NCI-H524 treated with DMSO at 0.1 percent for 48 hours (cell line): ENCODE results near the gene NANOS3.
A peak's percentile ranks its signal among the peaks of the same experiment; 100 is the strongest.

Experiments
- DNase-seq: peaks from one replicate; lab custom pipeline; 2025; lab: John Stamatoyannopoulos, UW

Gene NANOS3

DNA sequence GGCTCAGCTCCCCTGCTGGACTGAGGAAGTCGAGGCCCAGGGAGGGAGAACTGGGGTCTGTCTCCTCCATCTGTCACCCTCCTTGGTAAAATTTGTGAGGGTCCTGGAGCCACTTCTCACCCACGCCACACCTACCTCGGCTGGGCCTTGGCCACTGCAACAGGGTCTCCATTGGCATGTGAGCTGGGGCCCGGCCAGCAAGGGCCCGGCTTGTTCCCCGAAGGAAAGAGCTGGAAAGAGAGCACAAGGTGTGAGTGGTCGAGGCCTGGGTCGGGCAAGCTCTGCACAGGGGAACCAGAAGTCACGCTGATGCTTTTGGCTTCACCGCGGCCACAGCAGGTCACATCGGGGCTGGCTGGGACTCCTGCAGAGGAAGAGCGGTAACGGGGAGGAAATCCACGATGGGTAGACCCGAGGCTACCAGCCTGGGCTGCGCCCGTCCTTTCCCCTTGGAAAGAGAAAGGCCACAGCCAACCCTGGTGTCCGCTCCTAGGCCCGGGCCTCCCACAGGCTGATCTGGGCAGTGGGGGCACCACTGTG, 9.0 kb downstream of the NANOS3 start:
- no peak for DNase-seq

DNA sequence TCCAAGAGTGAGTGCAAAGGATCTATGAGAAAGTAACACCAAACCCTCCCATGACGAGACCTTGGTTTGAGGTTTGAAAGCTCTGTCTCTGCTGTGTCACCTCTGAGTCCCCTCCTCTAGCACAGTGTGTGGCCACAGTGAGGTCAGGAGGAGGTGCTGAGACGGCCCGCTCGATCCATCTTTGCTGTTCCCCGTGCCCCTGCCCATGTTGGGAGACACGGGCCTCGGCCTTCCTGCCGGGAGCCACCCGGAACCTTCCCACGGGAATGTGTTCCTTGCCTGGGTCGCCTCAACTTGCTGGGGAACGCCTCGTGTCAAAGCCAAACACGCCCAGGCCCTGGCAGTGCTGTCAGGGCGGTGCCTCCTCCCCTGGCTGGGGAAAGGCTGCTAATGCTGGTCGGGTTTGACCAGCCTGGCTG, 10.1 kb downstream of the NANOS3 start:
- no peak for DNase-seq

DNA sequence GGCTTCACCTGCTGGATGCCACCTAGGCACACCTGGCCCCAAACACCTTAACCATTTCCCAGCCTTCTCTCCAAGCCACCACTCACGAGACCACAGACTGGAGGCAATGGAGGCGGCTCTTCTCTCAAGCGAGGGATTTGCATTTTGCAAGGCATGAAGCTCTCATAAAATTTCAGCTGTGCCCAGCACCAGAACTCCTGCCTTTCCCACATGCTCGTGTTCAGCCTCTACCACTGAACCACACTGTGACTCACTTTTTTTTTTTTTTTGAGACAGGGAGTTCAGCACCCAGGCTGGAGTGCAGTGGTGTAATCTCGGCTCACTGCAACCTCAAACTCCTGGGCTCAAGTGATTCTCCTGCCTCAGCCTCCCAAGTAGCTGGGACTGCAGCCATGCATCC, 10.6 kb downstream of the NANOS3 start:
- DNase-seq, result no peak

DNA sequence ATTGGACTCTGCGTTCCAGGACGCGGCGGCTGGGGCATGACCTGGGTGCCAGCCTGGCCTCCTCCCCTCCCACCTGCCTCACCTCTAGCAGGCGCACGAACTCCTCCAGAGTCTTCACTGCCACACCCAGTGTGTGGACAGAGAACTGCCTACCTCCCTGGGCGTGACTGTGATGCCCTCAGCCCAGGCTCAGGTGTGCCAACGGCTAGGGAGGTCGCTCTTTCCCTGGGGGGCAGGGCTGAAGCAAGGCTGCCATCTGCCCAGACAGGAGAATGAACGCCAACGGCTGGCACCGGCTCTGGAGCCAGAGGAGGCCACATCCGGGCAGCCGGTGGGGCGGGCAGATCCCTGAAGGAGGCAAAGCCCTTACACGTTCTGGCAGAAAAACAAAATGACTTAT, 11.3 kb downstream of the NANOS3 start:
- DNase-seq, result no peak

DNA sequence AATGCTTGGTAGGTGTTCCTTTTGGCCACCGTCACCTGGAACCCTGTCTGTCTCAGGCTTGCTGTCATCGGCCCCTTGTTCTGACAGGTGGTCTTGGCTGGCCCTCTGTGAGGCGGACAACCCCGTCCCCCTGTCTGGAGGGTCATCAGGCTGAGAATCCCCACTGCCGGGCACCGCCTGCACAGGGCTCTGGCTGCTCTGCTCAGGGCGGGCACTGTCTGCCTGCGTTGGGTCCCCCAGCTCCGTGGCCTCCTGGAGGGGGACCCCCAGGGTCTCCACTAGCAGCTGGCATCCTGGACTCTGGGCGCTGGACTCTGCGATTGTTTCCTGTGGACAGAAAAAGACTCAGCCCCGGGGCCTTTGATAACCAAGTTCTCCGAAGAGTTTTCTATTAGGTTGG, 13.2 kb downstream of the NANOS3 start:
- no peak for DNase-seq

DNA sequence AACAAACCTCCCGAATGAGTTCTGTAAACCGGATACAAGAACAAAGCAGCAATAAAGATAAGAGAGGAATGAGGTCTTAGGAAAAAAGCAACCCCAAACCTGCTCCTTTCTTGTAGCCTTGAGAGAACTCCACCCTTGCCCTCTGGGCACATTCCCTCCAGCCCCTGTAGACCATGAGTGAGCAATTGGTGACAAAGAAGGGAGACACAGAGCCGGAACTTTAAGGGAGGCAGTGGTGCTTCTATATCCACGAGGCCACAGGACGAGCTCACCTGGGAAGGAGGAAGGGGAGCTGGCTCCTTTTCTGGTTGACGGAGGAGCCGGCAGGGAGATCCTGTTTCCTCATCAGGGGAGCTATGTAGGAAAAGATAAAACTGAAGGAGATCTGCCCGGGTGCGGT, 15.9 kb downstream of the NANOS3 start:
- no peak for DNase-seq

DNA sequence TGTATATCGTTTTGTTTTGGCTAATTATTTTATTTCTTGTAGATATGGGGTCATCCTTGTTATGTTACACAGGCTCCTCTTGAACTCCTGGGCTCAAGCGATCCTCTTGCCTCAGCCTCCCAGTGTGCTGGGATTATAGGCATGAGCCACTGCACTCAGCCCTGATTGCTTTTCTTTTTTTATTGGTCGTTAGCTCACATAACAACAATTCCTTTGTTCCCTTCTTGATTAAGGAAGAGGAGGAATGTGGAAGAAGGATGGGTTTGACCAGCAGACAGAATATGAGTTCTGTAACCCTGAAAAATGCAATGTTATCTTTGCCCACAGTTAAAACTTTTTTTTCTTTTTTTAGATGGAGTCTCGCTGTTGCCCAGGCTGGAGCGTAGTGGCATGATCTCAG, 17.6 kb downstream of the NANOS3 start:
- no peak for DNase-seq

DNA sequence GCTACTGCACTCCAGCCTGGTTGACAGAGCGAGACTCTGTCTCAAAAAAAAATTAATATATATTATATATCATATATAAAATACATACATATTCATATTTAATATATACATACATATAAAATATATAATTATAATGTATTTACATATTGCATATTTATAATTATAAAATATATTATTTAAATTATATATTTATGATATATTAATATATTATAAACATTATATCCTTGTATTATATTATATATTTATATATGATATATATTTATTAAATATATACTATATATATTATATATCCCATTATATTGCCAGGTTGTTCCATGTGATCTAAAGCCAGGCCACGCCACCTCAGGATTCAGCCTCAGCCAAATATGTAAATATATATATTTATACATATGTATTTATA, 19.3 kb downstream of the NANOS3 start:
- no peak for DNase-seq

DNA sequence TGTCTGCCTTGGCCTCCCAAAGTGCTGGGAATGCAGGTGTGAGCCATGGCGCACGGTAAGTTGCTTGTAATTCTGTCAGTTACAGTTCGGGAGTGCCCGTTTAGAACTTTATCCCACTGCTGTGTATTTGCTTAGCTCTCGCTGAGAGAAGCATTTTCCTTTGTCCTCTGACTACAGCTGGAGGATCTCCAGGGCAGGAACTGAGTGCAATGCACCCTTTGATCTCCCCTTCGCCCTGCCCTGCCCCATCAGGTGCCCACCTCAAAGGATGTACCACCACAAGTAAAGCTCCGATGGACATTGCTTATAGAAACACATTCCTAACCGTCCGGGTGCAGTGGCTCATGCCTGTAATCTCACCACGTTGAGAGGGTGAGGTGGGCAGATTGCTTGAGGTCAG, 22.5 kb downstream of the NANOS3 start:
- no peak for DNase-seq

GRCh38 chr19:13899912-13900584, 23.1 kb downstream of the NANOS3 start:
- DNase-seq, result no peak

DNA sequence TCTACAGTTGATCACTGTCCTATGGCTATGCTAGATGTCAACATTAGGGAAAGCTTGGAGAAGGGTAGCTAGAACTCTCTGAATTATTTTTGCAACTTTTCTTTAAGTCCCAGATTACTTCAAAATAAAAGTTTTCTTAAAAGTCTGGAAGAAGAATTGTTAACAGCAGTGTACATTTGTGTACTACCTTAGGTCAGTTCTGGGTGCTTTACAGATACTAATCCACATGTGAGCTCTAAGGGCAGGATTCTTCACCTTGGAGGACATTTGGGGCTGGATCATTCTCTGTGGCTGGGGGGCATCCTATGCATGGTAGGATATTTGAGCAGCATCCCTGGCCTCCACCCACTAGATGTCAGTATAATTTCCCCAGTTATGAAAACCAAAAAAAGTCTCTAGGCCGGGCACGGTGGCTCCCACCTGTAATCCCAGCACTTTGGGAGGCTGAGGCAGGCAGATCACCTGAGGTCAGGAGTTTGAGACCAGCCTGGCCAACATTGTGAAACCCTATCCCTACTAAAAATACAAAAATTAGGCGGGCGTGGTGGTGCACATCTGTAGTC, 26.1 kb downstream of the NANOS3 start:
- DNase-seq, result no peak

DNA sequence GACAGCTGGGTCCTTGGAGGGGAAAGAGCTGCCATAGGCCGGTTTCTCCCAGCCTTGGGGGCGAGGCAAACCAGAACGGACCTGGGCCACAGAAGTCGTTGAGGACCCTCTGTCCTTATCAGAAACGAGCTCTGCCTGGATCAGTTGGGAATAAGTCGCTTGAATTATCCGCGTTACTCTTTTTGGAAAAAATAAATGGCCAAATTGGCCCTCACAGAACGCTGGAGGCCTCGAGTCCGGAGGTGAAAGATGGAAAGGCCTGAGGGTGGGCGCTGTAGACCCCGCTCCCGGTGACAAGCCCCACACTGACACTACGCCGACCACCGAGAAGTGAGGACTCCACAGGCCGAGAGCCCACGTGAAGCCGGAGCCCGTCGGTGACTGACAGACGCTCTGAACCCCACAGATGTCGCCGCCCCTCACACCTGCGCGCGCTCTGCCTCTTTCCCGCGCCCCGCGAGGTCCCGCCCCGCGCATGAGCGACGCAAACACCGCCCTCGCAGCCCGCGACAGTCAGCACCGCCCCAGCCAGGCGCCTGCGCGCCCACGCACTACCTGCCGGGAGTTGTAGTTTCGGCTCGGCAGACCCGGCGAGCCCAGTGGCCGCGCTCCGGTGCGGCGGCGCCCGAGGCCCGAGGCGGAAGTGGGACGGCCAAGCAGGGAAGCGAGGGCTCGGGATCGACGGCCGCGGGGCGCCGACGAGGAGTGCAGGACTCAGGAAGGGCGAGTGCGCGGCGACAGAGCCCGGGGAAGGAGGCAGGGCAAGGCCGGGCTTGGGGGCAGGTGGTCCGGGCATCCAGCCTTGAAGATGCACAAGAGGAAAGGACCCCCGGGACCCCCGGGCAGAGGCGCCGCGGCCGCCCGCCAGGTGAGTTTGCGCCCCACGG, 28.9 kb downstream of the NANOS3 start, which contains the start of the genes BRME1 and CC2D1A:
BRME1 (minus strand) TSS at position 484 of the 887 bp plus-strand sequence. CDS start 1,225 bp downstream, outside the sequence.
CC2D1A (plus strand) TSS at position 568 of the 887 bp plus-strand sequence; CDS start at position 809, 241 bp downstream.
- DNase-seq, result peak; percentile 65

- DNase-seq, result no peak
Measured at GRCh38 chr19:13906521-13906904, 29.6 kb downstream of the NANOS3 start.

DNA sequence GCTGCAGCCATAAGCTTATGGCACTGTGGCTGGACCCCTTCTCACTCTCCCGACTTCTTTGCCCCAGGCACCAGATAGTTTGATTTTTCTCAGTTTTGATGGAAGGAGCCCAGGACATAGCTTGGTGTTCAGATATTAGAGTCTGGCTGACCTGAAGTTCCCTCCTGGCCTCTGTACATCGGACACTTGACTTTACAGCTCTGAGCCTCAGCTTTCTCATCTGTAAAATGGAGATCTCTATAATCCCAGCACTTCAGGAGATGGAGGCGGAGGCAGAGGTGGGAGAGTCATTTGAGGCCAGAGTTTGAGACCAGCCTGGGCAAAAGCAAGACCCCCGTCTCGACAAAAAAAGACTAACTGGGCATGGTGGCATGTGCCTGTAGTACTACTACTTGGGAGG, 30.0 kb downstream of the NANOS3 start:
- DNase-seq, result no peak

DNA sequence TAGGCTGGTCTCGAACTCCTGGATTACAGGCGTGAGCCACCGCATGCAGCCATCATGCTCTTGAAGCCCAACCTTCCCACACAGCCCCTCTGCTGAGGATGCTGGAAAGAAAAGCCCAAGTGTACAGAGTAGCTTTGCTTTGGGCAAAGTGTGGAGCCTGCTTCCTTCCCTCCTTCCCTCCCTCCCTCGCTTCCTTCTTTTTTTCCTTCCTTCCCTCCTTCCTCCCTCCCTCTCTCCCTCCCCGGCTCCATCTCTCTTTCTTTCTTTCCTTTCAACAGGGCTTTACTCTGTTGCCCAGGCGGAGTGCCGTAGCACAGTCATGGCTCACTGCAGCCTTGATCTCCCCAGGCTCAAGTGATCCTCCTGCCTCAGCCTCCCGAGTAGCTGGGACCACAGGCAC, 31.7 kb downstream of the NANOS3 start:
- no peak for DNase-seq

GRCh38 chr19:13909430-13909829, 32.5 kb downstream of the NANOS3 start:
- no peak for DNase-seq

GRCh38 chr19:13913352-13913751, 36.4 kb downstream of the NANOS3 start:
- no peak for DNase-seq

- no peak for DNase-seq
Measured at GRCh38 chr19:13914777-13915176, 37.8 kb downstream of the NANOS3 start.

DNA sequence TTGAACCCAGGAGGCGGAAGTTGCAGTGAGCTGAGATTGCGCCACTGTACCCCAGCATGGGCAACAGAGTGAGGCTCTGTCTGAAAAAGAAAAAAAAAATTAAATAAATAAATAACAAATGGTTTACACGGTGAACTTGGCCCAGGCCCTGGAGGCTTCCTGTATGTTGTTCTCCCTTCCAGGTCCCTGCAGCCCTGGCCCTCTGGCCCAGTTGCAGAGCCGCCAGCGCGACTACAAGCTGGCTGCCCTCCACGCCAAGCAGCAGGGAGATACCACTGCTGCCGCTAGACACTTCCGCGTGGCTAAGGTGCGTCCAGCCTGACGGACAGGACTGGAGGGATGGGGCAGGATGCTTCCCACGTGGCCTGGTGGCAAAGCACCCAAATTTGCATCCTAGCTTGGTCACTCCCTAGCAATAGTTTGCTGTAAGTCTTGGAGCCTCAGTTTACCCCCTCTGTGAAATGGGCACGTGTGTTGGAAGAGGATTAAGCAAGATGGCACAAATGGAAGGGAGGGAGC, 41.0 kb downstream of the NANOS3 start:
- DNase-seq, result no peak

- no peak for DNase-seq
Measured at GRCh38 chr19:13918726-13919411, 41.9 kb downstream of the NANOS3 start.

GRCh38 chr19:13920524-13920923, 43.6 kb downstream of the NANOS3 start:
- no peak for DNase-seq
